PFSK-1 (cell line): ENCODE data around the gene MEGF11.

Source experiments
- FOXP2 ChIP-seq: optimal IDR thresholded peaks from 2 replicates; pipeline ENCODE3; 2011; ENCODE audit warnings: borderline replicate concordance, control low read depth, inconsistent platforms; ENCODE audit not compliant: insufficient read depth; ENCODE audit errors: extremely low read length, extremely low read depth
- POLR2AphosphoS5 ChIP-seq: IDR thresholded peaks from 2 replicates; pipeline ENCODE4 v1.6.1; 2012; ENCODE audit warnings: low read depth, mild to moderate bottlenecking, control low read depth, low read length, moderate library complexity
- REST ChIP-seq, 2 experiments: IDR thresholded peaks; 2 replicates each; pipeline versions ENCODE4 v1.6.1 to v1.8.0; 2011 to 2012; ENCODE audit warnings: low read depth in 2 of 2, low read length in 2 of 2, control low read depth in 1 of 2, inconsistent platforms in 1 of 2, mild to moderate bottlenecking in 1 of 2, moderate library complexity in 1 of 2; ENCODE audit not compliant: insufficient read depth in 1 of 2
- SIN3A ChIP-seq: IDR thresholded peaks from 2 replicates; pipeline ENCODE4 v1.6.1; 2012; ENCODE audit warnings: mild to moderate bottlenecking, low read length, moderate library complexity, borderline replicate concordance; ENCODE audit not compliant: insufficient read depth
- TAF1 ChIP-seq: IDR thresholded peaks from 2 replicates; pipeline ENCODE4 v1.6.1; 2012; ENCODE audit warnings: low read length, control low read depth, borderline replicate concordance; ENCODE audit not compliant: insufficient read depth

The MEGF11 gene

GRCh38 chr15:66072616-66073361 is 180.8 kb downstream of the MEGF11 start:
- no peak for TF ChIP-seq SIN3A
- TF ChIP-seq POLR2AphosphoS5, result no peak
- TF ChIP-seq TAF1, result no peak
- TF ChIP-seq REST (IDR thresholded peaks at IDR 0.05; ENCODE audit: insufficient read depth in 1 of 2, low read depth in 2 of 2, low read length in 2 of 2), result no peak
- TF ChIP-seq FOXP2, result no peak

- TF ChIP-seq TAF1, result no peak
- TF ChIP-seq SIN3A, result no peak
- TF ChIP-seq REST (IDR thresholded peaks at IDR 0.05; ENCODE audit: insufficient read depth in 1 of 2, low read depth in 2 of 2, low read length in 2 of 2), result no peak
- no peak for TF ChIP-seq FOXP2
- no peak for TF ChIP-seq POLR2AphosphoS5
These were observed 181.6 kb downstream of the MEGF11 start for GRCh38 chr15:66071921-66072295.

- no peak for TF ChIP-seq REST (IDR thresholded peaks at IDR 0.05; ENCODE audit: insufficient read depth in 1 of 2, low read depth in 2 of 2, low read length in 2 of 2)
- no peak for TF ChIP-seq SIN3A
- TF ChIP-seq POLR2AphosphoS5, result no peak
- TF ChIP-seq FOXP2, result no peak
- TF ChIP-seq TAF1, result no peak
These were observed 182.2 kb downstream of the MEGF11 start for GRCh38 chr15:66071160-66071920.

GRCh38 chr15:66070220-66070934 is 183.2 kb downstream of the MEGF11 start:
- TF ChIP-seq REST (IDR thresholded peaks at IDR 0.05; ENCODE audit: insufficient read depth in 1 of 2, low read depth in 2 of 2, low read length in 2 of 2) (no peak), POLR2AphosphoS5 (no peak), SIN3A (no peak), TAF1 (no peak), FOXP2 (no peak)
